GM12878 (cell line): ENCODE results near the gene NSFL1C. TPM values are rescaled to one million over a fixed set of nuclear protein-coding genes. Genes with fewer than 3 reads are reported as not detected.

Experiments
- ATAC-seq: fragments of 200-7000 bp; cut with Tn5 transposase; 3 replicates; pipeline ENCODE4 v1.9.1; 2020; ENCODE audit warnings: mild to moderate bottlenecking, moderate library complexity
- BruUV-seq: library from RNA; stranded (reverse); fragments of 400-500 nt; replicated peaks from 2 replicates; lab custom pipeline; 2021; lab: Mats Ljungman, UMichigan
- CTCF ChIA-PET: fragments of 300-600 bp; sonication (Branson Sonifier 250); formaldehyde crosslinking; extraction: SDS; loops from one replicate; lab custom pipeline; 2021; ENCODE audit warnings: inconsistent platforms; lab: Yijun Ruan, JAX
- POLR2A ChIA-PET: fragments of 350-600 bp; formaldehyde crosslinking; extraction: SDS; loops from one replicate; lab custom pipeline; 2021; ENCODE audit warnings: inconsistent platforms; lab: Charles Lee
- RAD21 ChIA-PET: fragments of 300-600 bp; sonication (Branson Sonifier 250); formaldehyde crosslinking; loops from one replicate; lab custom pipeline; 2023; ENCODE audit warnings: antibody characterized with exemption; ENCODE audit not compliant: unreplicated experiment; lab: Charles Lee
- SMC1A ChIA-PET: fragments of 300-600 bp; sonication (Branson Sonifier 250); formaldehyde crosslinking; loops from one replicate; lab custom pipeline; 2023; ENCODE audit not compliant: unreplicated experiment, uncharacterized antibody; lab: Charles Lee
- DNase-seq: peaks from one replicate; pipeline ENCODE4 v3.0.0-alpha.2; 2011; ENCODE audit warnings: low read depth, low spot score
- FAIRE-seq: peaks from 3 replicates; lab custom pipeline; 2011; peaks lifted over from hg19 to GRCh38; lab: Jason Lieb, UNC
- H2AFZ ChIP-seq: 2 replicates; pipeline ENCODE4 v1.6.0; 2011; ENCODE audit warnings: low read depth, low read length, control low read depth; ENCODE audit not compliant: control insufficient read depth
- H3K27ac ChIP-seq: 2 replicates; pipeline ENCODE4 v1.5.1; 2011; ENCODE audit warnings: control low read depth; ENCODE audit not compliant: control insufficient read depth, insufficient read depth
- H3K27me3 ChIP-seq, 2 experiments: replicated peaks in 1 of 2; 2 replicates each; pipeline versions ENCODE4 v1.6.0 to v1.6.1; 2011; ENCODE audit warnings: low read length in 1 of 2; ENCODE audit not compliant: control insufficient read depth in 2 of 2, insufficient read depth in 2 of 2
- H3K36me3 ChIP-seq, 2 experiments: 2 replicates each; pipeline ENCODE4 v1.5.1; 2011; ENCODE audit warnings: low read length in 1 of 2; ENCODE audit not compliant: control insufficient read depth in 2 of 2, insufficient read depth in 2 of 2
- H3K4me1 ChIP-seq: 2 replicates; pipeline ENCODE4 v1.6.1; 2011; ENCODE audit warnings: mild to moderate bottlenecking, low read length, moderate library complexity, mixed read lengths; ENCODE audit not compliant: control insufficient read depth, insufficient read depth
- H3K4me2 ChIP-seq: 2 replicates; pipeline ENCODE4 v1.6.0; 2011; ENCODE audit warnings: control low read depth; ENCODE audit not compliant: control insufficient read depth, insufficient read depth
- H3K4me3 ChIP-seq: fragments of 200-600 bp; sonication (generic); 2 replicates; pipeline ENCODE4 v1.5.1; 2016
- H3K79me2 ChIP-seq: 2 replicates; pipeline ENCODE4 v1.6.0; 2011; ENCODE audit warnings: low read length; ENCODE audit not compliant: control insufficient read depth, insufficient read depth
- H3K9ac ChIP-seq: 2 replicates; pipeline ENCODE4 v1.8.0; 2011; ENCODE audit warnings: low read length, control low read depth, mixed read lengths; ENCODE audit not compliant: control insufficient read depth, insufficient read depth
- H3K9me3 ChIP-seq: replicated peaks from 3 replicates; pipeline ENCODE4 v1.5.1; 2011; ENCODE audit warnings: mild to moderate bottlenecking, low read length; ENCODE audit not compliant: control insufficient read depth, insufficient read depth
- H4K20me1 ChIP-seq: 2 replicates; pipeline ENCODE4 v1.6.0; 2011; ENCODE audit not compliant: control insufficient read depth, insufficient read depth
- ATF3 ChIP-seq: IDR thresholded peaks from 2 replicates; pipeline ENCODE4 v1.6.1; 2011; ENCODE audit warnings: low read depth, mild to moderate bottlenecking, low read length, moderate library complexity, borderline replicate concordance; ENCODE audit errors: extremely low read depth
- ESRRA ChIP-seq: IDR thresholded peaks from 2 replicates; pipeline ENCODE4 v1.6.1; 2012; ENCODE audit warnings: mild to moderate bottlenecking, low read length, improper control_type of control experiment
- EZH2 ChIP-seq: IDR thresholded peaks from 2 replicates; pipeline ENCODE4 v1.6.1; 2012; ENCODE audit warnings: low read depth, mild to moderate bottlenecking, control low read depth, inconsistent platforms, low read length, borderline replicate concordance; ENCODE audit not compliant: control insufficient read depth
- IRF3 ChIP-seq: fragments of 450-650 bp; IDR thresholded peaks from 2 replicates; pipeline ENCODE4 v1.6.1; 2014; ENCODE audit warnings: mild to moderate bottlenecking
- LARP7 ChIP-seq: fragments of 450-650 bp; IDR thresholded peaks from 2 replicates; pipeline ENCODE4 v1.6.1; 2017; ENCODE audit warnings: mild to moderate bottlenecking
- PKNOX1 ChIP-seq: fragments of 450-650 bp; IDR thresholded peaks from 2 replicates; pipeline ENCODE4 v1.6.1; 2016; ENCODE audit warnings: mild to moderate bottlenecking
- POU2F2 ChIP-seq: IDR thresholded peaks from 3 replicates; pipeline ENCODE4 v1.6.1; 2011; ENCODE audit warnings: low read depth, mild to moderate bottlenecking, low read length, borderline replicate concordance
- RUNX3 ChIP-seq: IDR thresholded peaks from 2 replicates; pipeline ENCODE4 v1.6.1; 2012; ENCODE audit warnings: low read length, inconsistent platforms
- SREBF1 ChIP-seq: IDR thresholded peaks from 2 replicates; pipeline ENCODE4 v1.6.1; 2012; ENCODE audit warnings: mild to moderate bottlenecking, low read length
- ZNF274 ChIP-seq: IDR thresholded peaks from one replicate; pipeline ENCODE4 v1.8.0; 2011; ENCODE audit not compliant: insufficient read length, insufficient read depth
- whole genome bisulfite sequencing: methylation state at CpG from one replicate; pipeline ENCODE4 v1.1.6; 2016; ENCODE audit warnings: low lambda C conversion rate; ENCODE audit not compliant: insufficient replicate concordance, insufficient coverage; ENCODE audit errors: missing lambda C conversion rate; 5-methylcytosine and 5-hydroxymethylcytosine counted together
- in situ Hi-C: fragments of 300-500 bp; cut with MboI; formaldehyde crosslinking; loops from 9 replicates; pipeline ENCODE4 v1.14.3; 2018; ENCODE audit warnings: mixed read lengths
- intact Hi-C: fragments of 100-400 bp; cut with micrococcal nuclease; formaldehyde crosslinking; loops from one replicate; pipeline ENCODE4 v1.14.2; 2022; ENCODE audit not compliant: unreplicated experiment
- polyA plus RNA-seq, 11 experiments: library from polyadenylated mRNA; depleted of rRNA in 4 of 11; unstranded in 6 of 11; stranded (reverse) in 5 of 11; fragments of >200 nt; fragmentation: Nextera tagmentation in 4 of 11; fragmentation: Illumina TruSeq in 1 of 11; extraction: Ambion mirVana in 4 of 11; extraction: Trizol in 1 of 11; gene quantifications; 1 replicate in 1 of 11; 2 replicates in 10 of 11; pipeline versions ENCODE4 v1.2.1 to v1.2.3, GENCODE V29; 2011 to 2016; ENCODE audit warnings: inconsistent platforms in 2 of 11, missing spikeins in 2 of 11, low read depth in 1 of 11
- total RNA-seq, 4 experiments: library from RNA; depleted of rRNA in 3 of 4; stranded (reverse); fragments of >200 nt in 3 of 4; fragmentation: Illumina TruSeq in 1 of 4; extraction: Trizol in 1 of 4; gene quantifications; 2 replicates each; pipeline versions ENCODE4 v1.2.1 to v1.2.3, GENCODE V29; 2013 to 2021

Gene NSFL1C
- total and polyA plus RNA-seq, 10 of the 15 experiments (the other 5 are each of a cell fraction or from before 2014, with no cell fraction given): 21.5 to 100 (median 38.1) TPM

- Histone ChIP-seq H3K27me3 (no peaks in the 10 kb centered on the region), H3K4me3 (no peak overlapping the region), H3K9ac (no peak overlapping the region), H4K20me1 (no peaks in the 10 kb centered on the region), H3K4me2 (no peak overlapping the region), H3K4me1 (no peaks in the 10 kb centered on the region), H3K79me2 (no peaks in the 10 kb centered on the region; the same call in 1 of the 2 replicates), H3K36me3 (peaks cover 19 to 33% of the 10 kb centered on the region in 2 experiments), H3K9me3 (no peaks in the 10 kb centered on the region), H3K27ac (no peak overlapping the region), H2AFZ (no peak overlapping the region)
- ChIA-PET POLR2A (no interaction called here), CTCF (interaction anchor here (1.3 kb wide), 1 partner anchor 18 kb away, joined by 3 read pairs; no protein-coding TSS in a partner anchor), SMC1A (interaction anchor here (0.8 kb wide), 1 partner anchor 8 kb away, joined by 3 read pairs; no protein-coding TSS in a partner anchor), RAD21 (interaction anchor here (1.0 kb wide), 1 partner anchor 21 kb away, joined by 3 read pairs; no protein-coding TSS in a partner anchor)
- BruUV-seq: no TSS peak
- in situ Hi-C loops (no loop called here), intact Hi-C loops (no loop called here)
- TF ChIP-seq IRF3: no peak
- no peak for TF ChIP-seq EZH2
- no peak for TF ChIP-seq LARP7
- no peak for TF ChIP-seq ESRRA
- no peak for TF ChIP-seq ATF3
- no peak for TF ChIP-seq POU2F2
- TF ChIP-seq RUNX3: no peak
- TF ChIP-seq SREBF1: no peak
- no peak for TF ChIP-seq ZNF274
- TF ChIP-seq PKNOX1: no peak
- ATAC-seq (no peak), FAIRE-seq (no peak), DNase-seq (no peak)
- 80% methylated on average over 5 of the region's 5 CpGs for WGBS
These were observed 10.3 kb downstream of the NSFL1C start for GRCh38 chr20:1456300-1456699.
